Measurements from ENCODE around the gene IFTAP.

DNA sequence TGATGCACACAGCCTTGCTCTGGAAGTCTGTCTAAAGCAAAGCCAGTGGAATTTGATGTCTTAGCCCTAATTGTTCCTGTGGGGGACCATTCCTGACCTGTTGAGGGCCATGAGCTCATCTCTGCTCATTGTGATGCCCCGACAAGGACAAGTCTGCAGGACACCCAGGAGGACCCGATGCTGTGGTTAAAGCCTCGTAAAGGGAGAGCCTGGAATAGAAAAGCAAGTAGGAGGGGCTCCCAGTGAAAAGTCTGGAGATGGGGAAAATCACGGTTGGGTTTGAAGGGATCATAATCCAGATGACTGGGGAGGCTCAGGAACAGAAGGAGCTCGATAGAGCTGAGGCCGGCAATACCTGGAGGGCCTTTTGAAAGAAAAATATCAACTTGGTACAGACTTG lies 102.2 kb downstream of the IFTAP start:
- TF ChIP-seq ERF (CRISPR knock-in tag; IDR thresholded peaks at IDR 0.05) (no peak), EP300 (IDR thresholded peaks at IDR 0.05; ENCODE audit: low read depth in 2 of 2, low read length in 2 of 2) (no peak), EP300 (CRISPR knock-in tag; IDR thresholded peaks at IDR 0.05; ENCODE audit: borderline replicate concordance) (no peak), ZNF274 (CRISPR knock-in tag; IDR thresholded peaks at IDR 0.05) (no peak), ZNF24 (IDR thresholded peaks at IDR 0.05) (no peak), FIP1L1 (IDR thresholded peaks at IDR 0.05; ENCODE audit: borderline replicate concordance, insufficient read depth, low read depth, low read length) (no peak), ZFP36 (IDR thresholded peaks at IDR 0.05; ENCODE audit: borderline replicate concordance, low read depth, low read length, partially characterized antibody) (no peak), RAD21 (CRISPR knock-in tag; IDR thresholded peaks at IDR 0.05) (no peak)
- TF ChIP-seq, protein P1, sequence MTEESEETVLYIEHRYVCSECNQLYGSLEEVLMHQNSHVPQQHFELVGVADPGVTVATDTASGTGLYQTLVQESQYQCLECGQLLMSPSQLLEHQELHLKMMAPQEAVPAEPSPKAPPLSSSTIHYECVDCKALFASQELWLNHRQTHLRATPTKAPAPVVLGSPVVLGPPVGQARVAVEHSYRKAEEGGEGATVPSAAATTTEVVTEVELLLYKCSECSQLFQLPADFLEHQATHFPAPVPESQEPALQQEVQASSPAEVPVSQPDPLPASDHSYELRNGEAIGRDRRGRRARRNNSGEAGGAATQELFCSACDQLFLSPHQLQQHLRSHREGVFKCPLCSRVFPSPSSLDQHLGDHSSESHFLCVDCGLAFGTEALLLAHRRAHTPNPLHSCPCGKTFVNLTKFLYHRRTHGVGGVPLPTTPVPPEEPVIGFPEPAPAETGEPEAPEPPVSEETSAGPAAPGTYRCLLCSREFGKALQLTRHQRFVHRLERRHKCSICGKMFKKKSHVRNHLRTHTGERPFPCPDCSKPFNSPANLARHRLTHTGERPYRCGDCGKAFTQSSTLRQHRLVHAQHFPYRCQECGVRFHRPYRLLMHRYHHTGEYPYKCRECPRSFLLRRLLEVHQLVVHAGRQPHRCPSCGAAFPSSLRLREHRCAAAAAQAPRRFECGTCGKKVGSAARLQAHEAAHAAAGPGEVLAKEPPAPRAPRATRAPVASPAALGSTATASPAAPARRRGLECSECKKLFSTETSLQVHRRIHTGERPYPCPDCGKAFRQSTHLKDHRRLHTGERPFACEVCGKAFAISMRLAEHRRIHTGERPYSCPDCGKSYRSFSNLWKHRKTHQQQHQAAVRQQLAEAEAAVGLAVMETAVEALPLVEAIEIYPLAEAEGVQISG (CRISPR knock-in tag; IDR thresholded peaks at IDR 0.05) = no peak

Data from HepG2 (cell line).